GM12878 (cell line): ENCODE measurements around the gene DMKN. TPM values are rescaled to one million over a fixed set of nuclear protein-coding genes. Genes with fewer than 3 reads are reported as not detected.

Experiments
- ATAC-seq: fragments of 200-7000 bp; cut with Tn5 transposase; 3 replicates; pipeline ENCODE4 v1.9.1; 2020; ENCODE audit warnings: mild to moderate bottlenecking, moderate library complexity
- BruUV-seq: library from RNA; stranded (reverse); fragments of 400-500 nt; replicated peaks from 2 replicates; lab custom pipeline; 2021; lab: Mats Ljungman, UMichigan
- CTCF ChIA-PET: fragments of 300-600 bp; sonication (Branson Sonifier 250); formaldehyde crosslinking; extraction: SDS; loops from one replicate; lab custom pipeline; 2021; ENCODE audit warnings: inconsistent platforms; lab: Yijun Ruan, JAX
- POLR2A ChIA-PET: fragments of 350-600 bp; formaldehyde crosslinking; extraction: SDS; loops from one replicate; lab custom pipeline; 2021; ENCODE audit warnings: inconsistent platforms; lab: Charles Lee
- RAD21 ChIA-PET: fragments of 300-600 bp; sonication (Branson Sonifier 250); formaldehyde crosslinking; loops from one replicate; lab custom pipeline; 2023; ENCODE audit warnings: antibody characterized with exemption; ENCODE audit not compliant: unreplicated experiment; lab: Charles Lee
- SMC1A ChIA-PET: fragments of 300-600 bp; sonication (Branson Sonifier 250); formaldehyde crosslinking; loops from one replicate; lab custom pipeline; 2023; ENCODE audit not compliant: unreplicated experiment, uncharacterized antibody; lab: Charles Lee
- DNase-seq: peaks from one replicate; pipeline ENCODE4 v3.0.0-alpha.2; 2011; ENCODE audit warnings: low read depth, low spot score
- FAIRE-seq: peaks from 3 replicates; lab custom pipeline; 2011; peaks lifted over from hg19 to GRCh38; lab: Jason Lieb, UNC
- H2AFZ ChIP-seq: 2 replicates; pipeline ENCODE4 v1.6.0; 2011; ENCODE audit warnings: low read depth, low read length, control low read depth; ENCODE audit not compliant: control insufficient read depth
- H3K27ac ChIP-seq: 2 replicates; pipeline ENCODE4 v1.5.1; 2011; ENCODE audit warnings: control low read depth; ENCODE audit not compliant: control insufficient read depth, insufficient read depth
- H3K27me3 ChIP-seq, 2 experiments: replicated peaks in 1 of 2; 2 replicates each; pipeline versions ENCODE4 v1.6.0 to v1.6.1; 2011; ENCODE audit warnings: low read length in 1 of 2; ENCODE audit not compliant: control insufficient read depth in 2 of 2, insufficient read depth in 2 of 2
- H3K36me3 ChIP-seq, 2 experiments: 2 replicates each; pipeline ENCODE4 v1.5.1; 2011; ENCODE audit warnings: low read length in 1 of 2; ENCODE audit not compliant: control insufficient read depth in 2 of 2, insufficient read depth in 2 of 2
- H3K4me1 ChIP-seq: 2 replicates; pipeline ENCODE4 v1.6.1; 2011; ENCODE audit warnings: mild to moderate bottlenecking, low read length, moderate library complexity, mixed read lengths; ENCODE audit not compliant: control insufficient read depth, insufficient read depth
- H3K4me2 ChIP-seq: 2 replicates; pipeline ENCODE4 v1.6.0; 2011; ENCODE audit warnings: control low read depth; ENCODE audit not compliant: control insufficient read depth, insufficient read depth
- H3K4me3 ChIP-seq: fragments of 200-600 bp; sonication (generic); 2 replicates; pipeline ENCODE4 v1.5.1; 2016
- H3K79me2 ChIP-seq: 2 replicates; pipeline ENCODE4 v1.6.0; 2011; ENCODE audit warnings: low read length; ENCODE audit not compliant: control insufficient read depth, insufficient read depth
- H3K9ac ChIP-seq: 2 replicates; pipeline ENCODE4 v1.8.0; 2011; ENCODE audit warnings: low read length, control low read depth, mixed read lengths; ENCODE audit not compliant: control insufficient read depth, insufficient read depth
- H3K9me3 ChIP-seq: replicated peaks from 3 replicates; pipeline ENCODE4 v1.5.1; 2011; ENCODE audit warnings: mild to moderate bottlenecking, low read length; ENCODE audit not compliant: control insufficient read depth, insufficient read depth
- H4K20me1 ChIP-seq: 2 replicates; pipeline ENCODE4 v1.6.0; 2011; ENCODE audit not compliant: control insufficient read depth, insufficient read depth
- BMI1 ChIP-seq: fragments of 450-650 bp; IDR thresholded peaks from 2 replicates; pipeline ENCODE4 v1.6.1; 2016; ENCODE audit warnings: mild to moderate bottlenecking, moderate library complexity, borderline replicate concordance
- CEBPB ChIP-seq, 2 experiments: fragments of 150-350 bp in 1 of 2; IDR thresholded peaks; 2 replicates each; pipeline ENCODE4 v1.6.1; 2012 to 2014; ENCODE audit warnings: low read depth in 2 of 2, low read length in 2 of 2, borderline replicate concordance in 1 of 2, inconsistent platforms in 1 of 2
- FOS ChIP-seq: IDR thresholded peaks from 3 replicates; pipeline ENCODE4 v1.6.1; 2011; ENCODE audit warnings: borderline replicate concordance; ENCODE audit not compliant: insufficient read length; ENCODE audit errors: extremely low read depth
- LARP7 ChIP-seq: fragments of 450-650 bp; IDR thresholded peaks from 2 replicates; pipeline ENCODE4 v1.6.1; 2017; ENCODE audit warnings: mild to moderate bottlenecking
- MEF2A ChIP-seq: IDR thresholded peaks from 2 replicates; pipeline ENCODE4 v1.6.1; 2011; ENCODE audit warnings: low read depth, mild to moderate bottlenecking, low read length, moderate library complexity; ENCODE audit not compliant: insufficient read depth
- MEF2B ChIP-seq: fragments of 450-650 bp; IDR thresholded peaks from 2 replicates; pipeline ENCODE4 v1.6.1; 2018; ENCODE audit warnings: mild to moderate bottlenecking, moderate library complexity; ENCODE audit not compliant: partially characterized antibody, poor library complexity, severe bottlenecking
- PML ChIP-seq: IDR thresholded peaks from 2 replicates; pipeline ENCODE4 v1.6.1; 2012; ENCODE audit warnings: low read length, inconsistent platforms
- POLR2AphosphoS2 ChIP-seq: IDR thresholded peaks from 2 replicates; pipeline ENCODE4 v1.6.1; 2011; ENCODE audit warnings: low read depth, mild to moderate bottlenecking, low read length, improper control_type of control experiment, moderate library complexity
- SMARCA5 ChIP-seq: fragments of 450-650 bp; IDR thresholded peaks from 2 replicates; pipeline ENCODE4 v1.6.1; 2017; ENCODE audit warnings: mild to moderate bottlenecking
- SP1 ChIP-seq: IDR thresholded peaks from one replicate; pipeline ENCODE4 v1.6.1; 2011; ENCODE audit warnings: low read depth, low read length
- SPI1 ChIP-seq: IDR thresholded peaks from 2 replicates; pipeline ENCODE4 v1.6.1; 2011; ENCODE audit warnings: low read depth, mild to moderate bottlenecking, low read length, moderate library complexity, borderline replicate concordance; ENCODE audit not compliant: insufficient read depth
- ZNF24 ChIP-seq: fragments of 450-650 bp; IDR thresholded peaks from 2 replicates; pipeline ENCODE4 v1.6.1; 2017; ENCODE audit warnings: antibody characterized with exemption, mild to moderate bottlenecking
- WGBS: methylation state at CpG from one replicate; pipeline ENCODE4 v1.1.6; 2016; ENCODE audit warnings: low lambda C conversion rate; ENCODE audit not compliant: insufficient replicate concordance, insufficient coverage; ENCODE audit errors: missing lambda C conversion rate; 5-methylcytosine and 5-hydroxymethylcytosine counted together
- in situ Hi-C: fragments of 300-500 bp; cut with MboI; formaldehyde crosslinking; loops from 9 replicates; pipeline ENCODE4 v1.14.3; 2018; ENCODE audit warnings: mixed read lengths
- intact Hi-C: fragments of 100-400 bp; cut with micrococcal nuclease; formaldehyde crosslinking; loops from one replicate; pipeline ENCODE4 v1.14.2; 2022; ENCODE audit not compliant: unreplicated experiment
- polyA plus RNA-seq, 11 experiments: library from polyadenylated mRNA; depleted of rRNA in 4 of 11; unstranded in 6 of 11; stranded (reverse) in 5 of 11; fragments of >200 nt; fragmentation: Nextera tagmentation in 4 of 11; fragmentation: Illumina TruSeq in 1 of 11; extraction: Ambion mirVana in 4 of 11; extraction: Trizol in 1 of 11; gene quantifications; 1 replicate in 1 of 11; 2 replicates in 10 of 11; pipeline versions ENCODE4 v1.2.1 to v1.2.3, GENCODE V29; 2011 to 2016; ENCODE audit warnings: inconsistent platforms in 2 of 11, missing spikeins in 2 of 11, low read depth in 1 of 11
- total RNA-seq, 4 experiments: library from RNA; depleted of rRNA in 3 of 4; stranded (reverse); fragments of >200 nt in 3 of 4; fragmentation: Illumina TruSeq in 1 of 4; extraction: Trizol in 1 of 4; gene quantifications; 2 replicates each; pipeline versions ENCODE4 v1.2.1 to v1.2.3, GENCODE V29; 2013 to 2021
- TF ChIP-seq, protein P1 (sequence below): fragments of 450-650 bp; IDR thresholded peaks from 2 replicates; pipeline ENCODE4 v1.6.1; 2017; ENCODE audit warnings: mild to moderate bottlenecking, moderate library complexity
- TF ChIP-seq, protein P2 (sequence below): fragments of 450-650 bp; IDR thresholded peaks from 2 replicates; pipeline ENCODE4 v1.6.1; 2016; ENCODE audit warnings: mild to moderate bottlenecking
- TF ChIP-seq, protein P3 (sequence below): fragments of 450-650 bp; IDR thresholded peaks from 2 replicates; pipeline ENCODE4 v1.6.1; 2018; ENCODE audit warnings: borderline replicate concordance, mild to moderate bottlenecking; ENCODE audit not compliant: partially characterized antibody

DMKN gene
- total and polyA plus RNA-seq, 10 of the 15 experiments (the other 5 are each of a cell fraction or from before 2014, with no cell fraction given): 36.4 to 114 (median 58.6) TPM

DNA sequence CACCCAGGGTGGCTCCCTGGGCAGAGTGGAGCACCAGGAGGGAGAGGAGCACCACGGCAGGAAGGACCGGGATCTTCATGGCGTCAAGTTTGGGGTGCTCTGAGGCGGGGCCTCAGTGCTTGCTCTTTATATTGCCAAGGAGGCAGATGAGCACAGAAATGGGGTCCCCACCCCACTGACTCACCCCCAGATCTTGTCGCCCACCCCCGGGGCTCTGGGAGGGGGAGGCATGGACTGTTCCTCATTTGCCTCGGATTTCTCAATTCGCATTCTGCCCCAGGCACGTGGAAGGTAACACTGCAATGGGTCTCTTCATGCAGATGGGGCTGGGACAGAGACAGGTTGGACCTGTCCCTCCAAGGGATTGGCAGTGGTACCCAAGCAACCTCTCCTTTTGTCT is 23.1 kb downstream of the DMKN start, which contains the start of gene KRTDAP:
KRTDAP (minus strand) TSS at position 101 of the 400 bp plus-strand sequence; CDS start at position 79, 22 bp downstream.
- FAIRE-seq (no peak), ATAC-seq (no peak), DNase-seq (no peak)
- no peak within 1 kb of the TSS for H3K27ac ChIP-seq
- ChIA-PET SMC1A (interaction anchor here (1.4 kb wide), 1 partner anchor 20 kb away, joined by 3 read pairs; no protein-coding TSS in a partner anchor), RAD21 (interaction anchor here (0.6 to 1.4 kb wide), 4 partner anchors 19 to 137 kb away, joined by 3 to 4 read pairs (median 3); no protein-coding TSS in a partner anchor), CTCF (interaction anchor here (0.6 to 2.1 kb wide), 4 partner anchors 13 to 142 kb away, joined by 4 to 6 read pairs (median 6); no protein-coding TSS in a partner anchor)
- H3K9ac ChIP-seq: no peak within 1 kb of the TSS
- H4K20me1 ChIP-seq: no peaks in the 10 kb centered on the region
- in situ Hi-C loops: no loop called here
- H3K27me3 ChIP-seq: peaks cover 0 to 2% of the 10 kb centered on the region in 2 experiments; a peak in 1 of 4 replicates
- H3K9me3 ChIP-seq: no peaks in the 10 kb centered on the region
- no peaks in the 10 kb centered on the region for H3K36me3 ChIP-seq
- H3K4me3 ChIP-seq: no peak within 1 kb of the TSS
- no peak within 1 kb of the TSS for H3K4me2 ChIP-seq
- intact Hi-C loops: loop anchor here (10.0 kb wide), 1 partner anchor 226 kb away; the partner anchor contains the start of gene USF2
- H3K4me1 ChIP-seq: peaks cover 5% of the 10 kb centered on the region
- WGBS: 39% methylated on average over 9 of the region's 9 CpGs
- BruUV-seq: no TSS peak
- H2AFZ ChIP-seq: no peak within 1 kb of the TSS
- H3K79me2 ChIP-seq: no peaks in the 10 kb centered on the region
- TF ChIP-seq PML (no peak), MEF2A (no peak), MEF2B (no peak), LARP7 (no peak), FOS (no peak), BMI1 (no peak), POLR2AphosphoS2 (no peak), CEBPB (IDR thresholded peaks at IDR 0.05; ENCODE audit: borderline replicate concordance in 1 of 2, low read depth in 2 of 2, low read length in 2 of 2) (no peak), ZNF24 (no peak), SP1 (no peak), SPI1 (no peak), SMARCA5 (no peak)
- TF ChIP-seq, protein P1, sequence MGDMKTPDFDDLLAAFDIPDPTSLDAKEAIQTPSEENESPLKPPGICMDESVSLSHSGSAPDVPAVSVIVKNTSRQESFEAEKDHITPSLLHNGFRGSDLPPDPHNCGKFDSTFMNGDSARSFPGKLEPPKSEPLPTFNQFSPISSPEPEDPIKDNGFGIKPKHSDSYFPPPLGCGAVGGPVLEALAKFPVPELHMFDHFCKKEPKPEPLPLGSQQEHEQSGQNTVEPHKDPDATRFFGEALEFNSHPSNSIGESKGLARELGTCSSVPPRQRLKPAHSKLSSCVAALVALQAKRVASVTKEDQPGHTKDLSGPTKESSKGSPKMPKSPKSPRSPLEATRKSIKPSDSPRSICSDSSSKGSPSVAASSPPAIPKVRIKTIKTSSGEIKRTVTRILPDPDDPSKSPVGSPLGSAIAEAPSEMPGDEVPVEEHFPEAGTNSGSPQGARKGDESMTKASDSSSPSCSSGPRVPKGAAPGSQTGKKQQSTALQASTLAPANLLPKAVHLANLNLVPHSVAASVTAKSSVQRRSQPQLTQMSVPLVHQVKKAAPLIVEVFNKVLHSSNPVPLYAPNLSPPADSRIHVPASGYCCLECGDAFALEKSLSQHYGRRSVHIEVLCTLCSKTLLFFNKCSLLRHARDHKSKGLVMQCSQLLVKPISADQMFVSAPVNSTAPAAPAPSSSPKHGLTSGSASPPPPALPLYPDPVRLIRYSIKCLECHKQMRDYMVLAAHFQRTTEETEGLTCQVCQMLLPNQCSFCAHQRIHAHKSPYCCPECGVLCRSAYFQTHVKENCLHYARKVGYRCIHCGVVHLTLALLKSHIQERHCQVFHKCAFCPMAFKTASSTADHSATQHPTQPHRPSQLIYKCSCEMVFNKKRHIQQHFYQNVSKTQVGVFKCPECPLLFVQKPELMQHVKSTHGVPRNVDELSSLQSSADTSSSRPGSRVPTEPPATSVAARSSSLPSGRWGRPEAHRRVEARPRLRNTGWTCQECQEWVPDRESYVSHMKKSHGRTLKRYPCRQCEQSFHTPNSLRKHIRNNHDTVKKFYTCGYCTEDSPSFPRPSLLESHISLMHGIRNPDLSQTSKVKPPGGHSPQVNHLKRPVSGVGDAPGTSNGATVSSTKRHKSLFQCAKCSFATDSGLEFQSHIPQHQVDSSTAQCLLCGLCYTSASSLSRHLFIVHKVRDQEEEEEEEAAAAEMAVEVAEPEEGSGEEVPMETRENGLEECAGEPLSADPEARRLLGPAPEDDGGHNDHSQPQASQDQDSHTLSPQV: no peak
- TF ChIP-seq, protein P2, sequence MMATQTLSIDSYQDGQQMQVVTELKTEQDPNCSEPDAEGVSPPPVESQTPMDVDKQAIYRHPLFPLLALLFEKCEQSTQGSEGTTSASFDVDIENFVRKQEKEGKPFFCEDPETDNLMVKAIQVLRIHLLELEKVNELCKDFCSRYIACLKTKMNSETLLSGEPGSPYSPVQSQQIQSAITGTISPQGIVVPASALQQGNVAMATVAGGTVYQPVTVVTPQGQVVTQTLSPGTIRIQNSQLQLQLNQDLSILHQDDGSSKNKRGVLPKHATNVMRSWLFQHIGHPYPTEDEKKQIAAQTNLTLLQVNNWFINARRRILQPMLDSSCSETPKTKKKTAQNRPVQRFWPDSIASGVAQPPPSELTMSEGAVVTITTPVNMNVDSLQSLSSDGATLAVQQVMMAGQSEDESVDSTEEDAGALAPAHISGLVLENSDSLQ: no peak
- TF ChIP-seq, protein P3, sequence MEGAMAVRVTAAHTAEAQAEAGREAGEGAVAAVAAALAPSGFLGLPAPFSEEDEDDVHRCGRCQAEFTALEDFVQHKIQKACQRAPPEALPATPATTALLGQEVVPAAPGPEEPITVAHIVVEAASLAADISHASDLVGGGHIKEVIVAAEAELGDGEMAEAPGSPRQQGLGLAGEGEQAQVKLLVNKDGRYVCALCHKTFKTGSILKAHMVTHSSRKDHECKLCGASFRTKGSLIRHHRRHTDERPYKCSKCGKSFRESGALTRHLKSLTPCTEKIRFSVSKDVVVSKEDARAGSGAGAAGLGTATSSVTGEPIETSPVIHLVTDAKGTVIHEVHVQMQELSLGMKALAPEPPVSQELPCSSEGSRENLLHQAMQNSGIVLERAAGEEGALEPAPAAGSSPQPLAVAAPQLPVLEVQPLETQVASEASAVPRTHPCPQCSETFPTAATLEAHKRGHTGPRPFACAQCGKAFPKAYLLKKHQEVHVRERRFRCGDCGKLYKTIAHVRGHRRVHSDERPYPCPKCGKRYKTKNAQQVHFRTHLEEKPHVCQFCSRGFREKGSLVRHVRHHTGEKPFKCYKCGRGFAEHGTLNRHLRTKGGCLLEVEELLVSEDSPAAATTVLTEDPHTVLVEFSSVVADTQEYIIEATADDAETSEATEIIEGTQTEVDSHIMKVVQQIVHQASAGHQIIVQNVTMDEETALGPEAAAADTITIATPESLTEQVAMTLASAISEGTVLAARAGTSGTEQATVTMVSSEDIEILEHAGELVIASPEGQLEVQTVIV: no peak
- TF ChIP-seq, all 136 proteins: peak for 0
- POLR2A ChIA-PET: interaction anchor here (0.6 kb wide), 1 partner anchor 213 kb away, joined by 3 read pairs; no protein-coding TSS in a partner anchor
